ENCODE results near the gene ACTR6. TPM values are rescaled to one million over a fixed set of nuclear protein-coding genes. Genes with fewer than 3 reads are reported as not detected.

Gene ACTR6
- total and polyA plus RNA-seq, 10 of the 15 experiments (the other 5 are each of a cell fraction or from before 2014, with no cell fraction given), result 17.4 to 62.4 (median 40.5) TPM

DNA sequence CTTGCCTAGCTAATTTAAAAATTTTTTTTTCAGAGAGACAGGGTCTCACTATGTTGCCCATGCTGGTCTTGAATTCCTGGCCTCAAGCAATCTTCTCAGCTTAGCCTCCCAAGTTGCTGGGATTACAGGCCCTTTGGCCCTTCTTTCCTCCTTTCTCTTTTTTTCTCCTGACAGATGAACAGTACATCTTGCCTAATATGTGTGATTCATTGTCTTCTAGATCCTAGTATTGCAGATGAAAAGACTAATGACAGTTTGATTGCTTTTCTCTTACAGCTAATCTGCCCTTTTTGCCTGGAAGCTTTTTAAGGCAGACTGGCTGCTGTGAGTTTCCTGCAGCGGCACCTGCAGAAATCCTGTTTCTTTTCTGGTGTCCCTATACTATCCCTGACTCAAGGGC, 54.3 kb downstream of the ACTR6 start:
- ChIA-PET POLR2A (no interaction called here), RAD21 (ENCODE audit: unreplicated experiment) (no interaction called here), SMC1A (ENCODE audit: uncharacterized antibody, unreplicated experiment) (interaction anchor here (0.7 to 1.9 kb wide), 4 partner anchors 13 to 153 kb away, joined by 3 to 5 read pairs (median 4); no protein-coding TSS in a partner anchor), CTCF (interaction anchor here (0.7 kb wide), 1 partner anchor 322 kb away, joined by 3 read pairs; no protein-coding TSS in a partner anchor)
- ATAC-seq, result no peak
- no peaks in the 10 kb centered on the region for H3K27me3 ChIP-seq (replicated peaks in 1 of 2; ENCODE audit: control insufficient read depth in 2 of 2, insufficient read depth in 2 of 2, low read length in 1 of 2)
- BruUV-seq (replicated peaks), result no TSS peak
- no peak overlapping the region for H3K4me2 ChIP-seq (ENCODE audit: control insufficient read depth, insufficient read depth)
- H3K9ac ChIP-seq (ENCODE audit: control insufficient read depth, insufficient read depth, low read length), result no peak overlapping the region
- no peaks in the 10 kb centered on the region for H3K9me3 ChIP-seq (replicated peaks; ENCODE audit: control insufficient read depth, insufficient read depth, low read length)
- no peaks in the 10 kb centered on the region for H3K4me1 ChIP-seq (ENCODE audit: control insufficient read depth, insufficient read depth, low read length)
- no peak overlapping the region for H3K4me3 ChIP-seq
- no peak overlapping the region for H2AFZ ChIP-seq (ENCODE audit: control insufficient read depth, low read depth, low read length)
- intact Hi-C loops (cut with micrococcal nuclease; ENCODE audit: unreplicated experiment) (no loop called here), in situ Hi-C loops (cut with MboI) (no loop called here)
- no peak for DNase-seq (ENCODE audit: low read depth, low spot score)
- H3K36me3 ChIP-seq (ENCODE audit: control insufficient read depth in 2 of 2, insufficient read depth in 2 of 2, low read length in 1 of 2), result no peaks in the 10 kb centered on the region
- no peaks in the 10 kb centered on the region for H3K79me2 ChIP-seq (ENCODE audit: control insufficient read depth, insufficient read depth, low read length)
- 100% methylated on average over 1 of the region's 1 CpG for WGBS (ENCODE audit: insufficient coverage, insufficient replicate concordance, low lambda C conversion rate, missing lambda C conversion rate)
- H4K20me1 ChIP-seq (ENCODE audit: control insufficient read depth, insufficient read depth), result no peaks in the 10 kb centered on the region
- TF ChIP-seq NFYB (IDR thresholded peaks at IDR 0.05; ENCODE audit: insufficient read depth, low read depth, low read length), result no peak
- TF ChIP-seq POLR2A (IDR thresholded peaks at IDR 0.05; ENCODE audit: low read depth, low read length), result no peak
- TF ChIP-seq POLR2AphosphoS5 (IDR thresholded peaks at IDR 0.05; ENCODE audit: low read length), result no peak
- TF ChIP-seq TBL1XR1 (IDR thresholded peaks at IDR 0.05; ENCODE audit: low read depth, low read length), result no peak
- no peak for TF ChIP-seq KAT2A (conservative IDR thresholded peaks at IDR 0.05; ENCODE audit: control insufficient read depth, low read depth, low read length)
- no peak for TF ChIP-seq HDGF (IDR thresholded peaks at IDR 0.05)
- no peak for TF ChIP-seq GABPA (IDR thresholded peaks at IDR 0.05; ENCODE audit: low read depth)
- no peak for TF ChIP-seq MTA2 (IDR thresholded peaks at IDR 0.05; ENCODE audit: low read depth)
- no peak for TF ChIP-seq YBX1 (IDR thresholded peaks at IDR 0.05)
- TF ChIP-seq, protein P1, sequence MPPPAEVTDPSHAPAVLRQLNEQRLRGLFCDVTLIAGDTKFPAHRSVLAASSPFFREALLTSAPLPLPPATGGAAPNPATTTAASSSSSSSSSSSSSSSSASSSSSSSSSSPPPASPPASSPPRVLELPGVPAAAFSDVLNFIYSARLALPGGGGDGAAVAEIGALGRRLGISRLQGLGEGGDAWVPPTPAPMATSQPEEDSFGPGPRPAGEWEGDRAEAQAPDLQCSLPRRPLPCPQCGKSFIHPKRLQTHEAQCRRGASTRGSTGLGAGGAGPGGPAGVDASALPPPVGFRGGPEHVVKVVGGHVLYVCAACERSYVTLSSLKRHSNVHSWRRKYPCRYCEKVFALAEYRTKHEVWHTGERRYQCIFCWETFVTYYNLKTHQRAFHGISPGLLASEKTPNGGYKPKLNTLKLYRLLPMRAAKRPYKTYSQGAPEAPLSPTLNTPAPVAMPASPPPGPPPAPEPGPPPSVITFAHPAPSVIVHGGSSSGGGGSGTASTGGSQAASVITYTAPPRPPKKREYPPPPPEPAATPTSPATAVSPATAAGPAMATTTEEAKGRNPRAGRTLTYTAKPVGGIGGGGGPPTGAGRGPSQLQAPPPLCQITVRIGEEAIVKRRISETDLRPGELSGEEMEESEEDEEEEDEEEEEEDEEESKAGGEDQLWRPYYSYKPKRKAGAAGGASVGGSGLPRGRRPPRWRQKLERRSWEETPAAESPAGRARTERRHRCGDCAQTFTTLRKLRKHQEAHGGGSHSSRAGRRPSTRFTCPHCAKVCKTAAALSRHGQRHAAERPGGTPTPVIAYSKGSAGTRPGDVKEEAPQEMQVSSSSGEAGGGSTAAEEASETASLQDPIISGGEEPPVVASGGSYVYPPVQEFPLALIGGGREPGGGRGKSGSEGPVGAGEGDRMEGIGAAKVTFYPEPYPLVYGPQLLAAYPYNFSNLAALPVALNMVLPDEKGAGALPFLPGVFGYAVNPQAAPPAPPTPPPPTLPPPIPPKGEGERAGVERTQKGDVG (CRISPR knock-in tag; IDR thresholded peaks at IDR 0.05), result no peak
- TF ChIP-seq LARP7 (IDR thresholded peaks at IDR 0.05), result no peak
- FAIRE-seq, result no peak
- no peak overlapping the region for H3K27ac ChIP-seq (ENCODE audit: control insufficient read depth, insufficient read depth)

All from GM12878 (cell line).